CD14-positive monocyte (primary cell): ENCODE results near the gene ASTN2. TPM values are rescaled to one million over a fixed set of nuclear protein-coding genes. Genes with fewer than 3 reads are reported as not detected.

Experiments used
- DNase-seq, 3 donors: peaks; one replicate each; pipeline ENCODE4 v3.0.0-alpha.2; 2011 to 2022
- H2AFZ ChIP-seq: 2 replicates; pipeline ENCODE4 v1.6.0; 2012; ENCODE audit warnings: mild to moderate bottlenecking, low read depth, low read length, inconsistent platforms; ENCODE audit not compliant: insufficient read depth, poor library complexity, severe bottlenecking
- H3K27ac ChIP-seq, 2 donors: 1 replicate in 1 of 2; 2 replicates in 1 of 2; pipeline ENCODE4 v1.5.1; 2012 to 2013; ENCODE audit warnings: low read length in 2 of 2, control low read depth in 1 of 2, inconsistent platforms in 1 of 2, low read depth in 1 of 2, mild to moderate bottlenecking in 1 of 2
- H3K27me3 ChIP-seq, 2 donors: one replicate each; pipeline versions ENCODE4 v1.6.0 to v1.6.1; 2011 to 2013; ENCODE audit warnings: low read length in 2 of 2; ENCODE audit not compliant: control insufficient read depth in 2 of 2, insufficient read depth in 2 of 2
- H3K36me3 ChIP-seq, 2 donors: replicated peaks in 1 of 2; 1 replicate in 1 of 2; 2 replicates in 1 of 2; pipeline versions ENCODE4 v1.5.1 to v1.6.1; 2012 to 2013; ENCODE audit warnings: low read length in 2 of 2, control low read depth in 1 of 2, inconsistent platforms in 1 of 2, mild to moderate bottlenecking in 1 of 2; ENCODE audit not compliant: insufficient read depth in 2 of 2, control insufficient read depth in 1 of 2
- H3K4me1 ChIP-seq, 2 donors: 1 replicate in 1 of 2; 2 replicates in 1 of 2; pipeline versions ENCODE4 v1.5.1 to v1.6.1; 2012 to 2013; ENCODE audit warnings: low read length in 2 of 2, control low read depth in 1 of 2, inconsistent platforms in 1 of 2, mild to moderate bottlenecking in 1 of 2, moderate library complexity in 1 of 2; ENCODE audit not compliant: insufficient read depth in 2 of 2, control insufficient read depth in 1 of 2
- H3K4me2 ChIP-seq: replicated peaks from 2 replicates; pipeline ENCODE3; 2012; ENCODE audit warnings: low read length, moderate library complexity, mild to moderate bottlenecking; ENCODE audit not compliant: poor library complexity, severe bottlenecking; ENCODE audit errors: extremely low read depth
- H3K4me3 ChIP-seq, 3 experiments: fragments of 200-600 bp in 1 of 3; sonication (generic) in 1 of 3; replicated peaks in 1 of 3; 1 replicate in 2 of 3; 2 replicates in 1 of 3; pipeline ENCODE4 v1.5.1; 2011 to 2013; ENCODE audit warnings: low read length in 3 of 3, mild to moderate bottlenecking in 3 of 3, control low read depth in 2 of 3, low read depth in 2 of 3, inconsistent platforms in 1 of 3, moderate library complexity in 1 of 3
- H3K79me2 ChIP-seq: 2 replicates; pipeline ENCODE4 v1.6.0; 2012; ENCODE audit warnings: mild to moderate bottlenecking, control low read depth, inconsistent platforms, low read length, moderate library complexity; ENCODE audit not compliant: insufficient read depth
- H3K9ac ChIP-seq: 2 replicates; pipeline ENCODE4 v1.6.0; 2017; ENCODE audit warnings: low read length, mild to moderate bottlenecking; ENCODE audit not compliant: insufficient read depth, poor library complexity, severe bottlenecking
- H3K9me3 ChIP-seq, 2 donors: replicated peaks in 1 of 2; 1 replicate in 1 of 2; 2 replicates in 1 of 2; pipeline versions ENCODE4 v1.5.1 to v1.6.1; 2012 to 2013; ENCODE audit warnings: low read length in 2 of 2, control low read depth in 1 of 2; ENCODE audit not compliant: control insufficient read depth in 1 of 2, insufficient read depth in 1 of 2
- H4K20me1 ChIP-seq: 2 replicates; pipeline ENCODE4 v1.6.0; 2012; ENCODE audit warnings: mild to moderate bottlenecking, low read length, control low read depth, moderate library complexity; ENCODE audit not compliant: insufficient read depth
- H3K27ac Mint-ChIP-seq, 7 donors: one replicate each; pipeline ENCODE4 v1.8.0; 2020; ENCODE audit warnings: mild to moderate bottlenecking in 7 of 7, mixed read lengths in 7 of 7, moderate library complexity in 6 of 7, inconsistent platforms in 2 of 7
- H3K27me3 Mint-ChIP-seq, 3 donors: one replicate each; pipeline ENCODE4 v1.8.0; 2021 to 2022; ENCODE audit warnings: low read depth in 3 of 3, mild to moderate bottlenecking in 3 of 3, mixed read lengths in 3 of 3, moderate library complexity in 3 of 3, inconsistent platforms in 1 of 3
- H3K36me3 Mint-ChIP-seq, 2 donors: one replicate each; pipeline ENCODE4 v1.8.0; 2020; ENCODE audit warnings: mixed read lengths in 2 of 2, inconsistent platforms in 1 of 2, mild to moderate bottlenecking in 1 of 2
- H3K4me1 Mint-ChIP-seq: one replicate; pipeline ENCODE4 v1.8.0; 2020; ENCODE audit warnings: mild to moderate bottlenecking, mixed read lengths
- H3K4me3 Mint-ChIP-seq, 2 donors: one replicate each; pipeline ENCODE4 v1.8.0; 2020; ENCODE audit warnings: mild to moderate bottlenecking in 2 of 2, mixed read lengths in 2 of 2, moderate library complexity in 1 of 2
- H3K9me3 Mint-ChIP-seq, 7 donors: one replicate each; pipeline ENCODE4 v1.8.0; 2020 to 2022; ENCODE audit warnings: mixed read lengths in 7 of 7, mild to moderate bottlenecking in 6 of 7, moderate library complexity in 6 of 7, inconsistent platforms in 2 of 7
- WGBS: methylation state at CpG from one replicate; pipeline ENCODE4 v1.1.5; 2013; ENCODE audit warnings: missing lambda C conversion rate; ENCODE audit not compliant: insufficient coverage; 5-methylcytosine and 5-hydroxymethylcytosine counted together
- intact Hi-C, 2 donors: fragments of 100-400 bp; cut with micrococcal nuclease; formaldehyde crosslinking; loops; one replicate each; pipeline versions ENCODE4 v1.15.0 to v1.15.1; 2023
- polyA plus RNA-seq, 3 donors: library from polyadenylated mRNA; depleted of rRNA in 1 of 3; unstranded in 2 of 3; stranded (reverse) in 1 of 3; fragments of 300-500 nt in 2 of 3; fragments of >200 nt in 1 of 3; fragmentation: Illumina TruSeq in 2 of 3; gene quantifications; 1 replicate in 2 of 3; 2 replicates in 1 of 3; pipeline ENCODE4 v1.2.3, GENCODE V29; 2012 to 2021
- TF ChIP-seq, protein P1 (sequence below): fragments of 200-600 bp; IDR thresholded peaks from one replicate; pipeline ENCODE4 v1.8.0; 2022; ENCODE audit warnings: antibody characterized with exemption, mild to moderate bottlenecking

ASTN2 gene
- polyA plus RNA-seq, 3 donors = not detected

DNA sequence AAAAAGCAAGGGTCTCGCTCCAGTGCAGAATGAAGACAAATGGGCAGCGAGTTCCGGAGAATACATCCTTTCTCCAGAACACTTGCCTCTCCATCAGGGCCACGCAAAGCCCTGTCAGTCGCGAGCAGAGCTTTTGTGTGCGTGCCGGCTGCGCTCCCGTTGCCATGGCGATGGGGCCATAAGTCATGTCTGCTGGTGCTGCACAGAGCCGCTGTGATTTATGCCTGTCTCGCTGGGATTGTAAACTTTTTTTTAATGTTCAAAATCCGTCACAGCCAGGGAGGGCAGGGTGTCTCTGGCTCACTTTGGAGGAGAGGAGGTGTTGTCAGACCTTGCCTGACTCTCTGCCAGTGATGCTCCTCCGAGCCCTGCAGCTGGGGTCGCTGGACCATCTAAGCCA lies 455.0 kb downstream of the ASTN2 start:
- Mint-ChIP-seq H3K4me1 (peaks cover 3% of the 10 kb centered on the region), H3K4me3 (peak overlapping the region in 1 of 2 donors; percentile 72), H3K9me3 (peaks cover 0 to 11% (median 2%) of the 10 kb centered on the region in 7 donors), H3K27ac (no peak overlapping the region), H3K27me3 (peaks cover 14 to 28% (median 28%) of the 10 kb centered on the region in 3 donors), H3K36me3 (no peaks in the 10 kb centered on the region)
- Histone ChIP-seq H3K9me3 (no peaks in the 10 kb centered on the region), H3K4me1 (no peaks in the 10 kb centered on the region), H3K36me3 (no peaks in the 10 kb centered on the region), H3K4me3 (no peak overlapping the region), H3K9ac (no peak overlapping the region), H3K27me3 (peaks cover 0 to 23% of the 10 kb centered on the region in 2 donors), H3K4me2 (no peak overlapping the region), H4K20me1 (no peaks in the 10 kb centered on the region), H2AFZ (no peak overlapping the region), H3K79me2 (no peaks in the 10 kb centered on the region), H3K27ac (no peak overlapping the region)
- TF ChIP-seq, protein P1, sequence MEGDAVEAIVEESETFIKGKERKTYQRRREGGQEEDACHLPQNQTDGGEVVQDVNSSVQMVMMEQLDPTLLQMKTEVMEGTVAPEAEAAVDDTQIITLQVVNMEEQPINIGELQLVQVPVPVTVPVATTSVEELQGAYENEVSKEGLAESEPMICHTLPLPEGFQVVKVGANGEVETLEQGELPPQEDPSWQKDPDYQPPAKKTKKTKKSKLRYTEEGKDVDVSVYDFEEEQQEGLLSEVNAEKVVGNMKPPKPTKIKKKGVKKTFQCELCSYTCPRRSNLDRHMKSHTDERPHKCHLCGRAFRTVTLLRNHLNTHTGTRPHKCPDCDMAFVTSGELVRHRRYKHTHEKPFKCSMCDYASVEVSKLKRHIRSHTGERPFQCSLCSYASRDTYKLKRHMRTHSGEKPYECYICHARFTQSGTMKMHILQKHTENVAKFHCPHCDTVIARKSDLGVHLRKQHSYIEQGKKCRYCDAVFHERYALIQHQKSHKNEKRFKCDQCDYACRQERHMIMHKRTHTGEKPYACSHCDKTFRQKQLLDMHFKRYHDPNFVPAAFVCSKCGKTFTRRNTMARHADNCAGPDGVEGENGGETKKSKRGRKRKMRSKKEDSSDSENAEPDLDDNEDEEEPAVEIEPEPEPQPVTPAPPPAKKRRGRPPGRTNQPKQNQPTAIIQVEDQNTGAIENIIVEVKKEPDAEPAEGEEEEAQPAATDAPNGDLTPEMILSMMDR = no peak
- peak in 2 of 3 donors; percentile 3 to 13 for DNase-seq
- intact Hi-C loops = no loop called here
- 12% methylated on average over 14 of the region's 16 CpGs for WGBS

DNA sequence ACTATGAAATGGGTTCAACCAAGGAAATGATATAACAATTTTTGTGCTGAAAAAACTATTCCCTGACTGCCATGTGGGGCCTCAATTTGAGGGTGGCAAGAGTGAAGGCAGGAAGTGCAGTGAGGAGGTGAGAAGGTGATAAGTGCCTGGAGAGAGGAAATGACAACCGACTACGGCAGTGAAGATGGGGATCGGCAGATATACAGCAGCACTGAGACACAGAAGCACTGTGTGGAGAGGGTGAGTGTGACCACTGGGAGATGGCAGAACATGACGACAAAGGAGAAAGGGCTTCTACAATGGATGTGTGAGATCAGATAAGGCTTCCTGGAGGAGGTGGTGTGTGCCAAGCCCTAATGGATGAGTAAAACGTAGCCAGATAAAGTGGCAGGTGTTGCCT lies 456.0 kb downstream of the ASTN2 start:
- Mint-ChIP-seq H3K9me3 (peaks cover 0 to 8% (median 2%) of the 10 kb centered on the region in 7 donors), H3K4me3 (peak overlapping the region in 1 of 2 donors; percentile 44), H3K27ac (no peak overlapping the region), H3K4me1 (peaks cover 3% of the 10 kb centered on the region), H3K36me3 (no peaks in the 10 kb centered on the region), H3K27me3 (peaks cover 13 to 28% (median 28%) of the 10 kb centered on the region in 3 donors)
- Histone ChIP-seq H3K4me3 (no peak overlapping the region), H3K4me1 (no peaks in the 10 kb centered on the region), H3K27me3 (peaks cover 0 to 23% of the 10 kb centered on the region in 2 donors), H3K27ac (no peak overlapping the region), H3K79me2 (no peaks in the 10 kb centered on the region), H3K9ac (no peak overlapping the region), H3K36me3 (no peaks in the 10 kb centered on the region), H3K4me2 (no peak overlapping the region), H4K20me1 (no peaks in the 10 kb centered on the region), H3K9me3 (no peaks in the 10 kb centered on the region), H2AFZ (no peak overlapping the region)
- TF ChIP-seq, protein P1 = no peak
- intact Hi-C loops = no loop called here
- DNase-seq = no peak
- WGBS = 7% methylated on average over 5 of the region's 5 CpGs
